Adipocyte (in vitro differentiated cells): ENCODE measurements around the gene PRSS12.
"Not testable (repeated sequence)": the region's sequence is repeated elsewhere in the genome, so short reads cannot be mapped to it uniquely, and the experiment has no call there.

Source experiments
- DNase-seq: peaks from one replicate; pipeline ENCODE4 v3.0.0-alpha.2; 2015; ENCODE audit warnings: low read depth
- H3K27me3 ChIP-seq: replicated peaks from 2 replicates; pipeline ENCODE4 v1.7.0; 2013; ENCODE audit warnings: mild to moderate bottlenecking, low read length, moderate library complexity; ENCODE audit not compliant: control insufficient read depth, insufficient read depth
- H3K36me3 ChIP-seq: 2 replicates; pipeline ENCODE4 v1.7.0; 2013; ENCODE audit warnings: low read length, mild to moderate bottlenecking, moderate library complexity; ENCODE audit not compliant: control insufficient read depth, insufficient read depth, severe bottlenecking
- H3K4me1 ChIP-seq: 2 replicates; pipeline ENCODE4 v1.7.0; 2013; ENCODE audit warnings: mild to moderate bottlenecking, low read length, moderate library complexity; ENCODE audit not compliant: control insufficient read depth, insufficient read depth
- H3K4me3 ChIP-seq: 2 replicates; pipeline ENCODE4 v1.7.0; 2013; ENCODE audit warnings: mild to moderate bottlenecking, low read length, moderate library complexity
- H3K9ac ChIP-seq: 2 replicates; pipeline ENCODE4 v1.7.0; 2013; ENCODE audit warnings: mild to moderate bottlenecking, low read length, moderate library complexity
- H3K9me3 ChIP-seq: 2 replicates; pipeline ENCODE4 v1.7.0; 2013; ENCODE audit warnings: mild to moderate bottlenecking, low read length, moderate library complexity; ENCODE audit not compliant: control insufficient read depth

PRSS12 gene

GRCh38 chr4:118273642-118274041 lies 79.2 kb downstream of the PRSS12 start:
- no peak overlapping the region for H3K9ac ChIP-seq
- no peak overlapping the region for H3K4me3 ChIP-seq
- no peaks in the 10 kb centered on the region for H3K9me3 ChIP-seq
- H3K4me1 ChIP-seq = peaks cover 4% of the 10 kb centered on the region
- no peaks in the 10 kb centered on the region for H3K36me3 ChIP-seq
- DNase-seq = no peak
- H3K27me3 ChIP-seq = peaks cover 9% of the 10 kb centered on the region

DNA sequence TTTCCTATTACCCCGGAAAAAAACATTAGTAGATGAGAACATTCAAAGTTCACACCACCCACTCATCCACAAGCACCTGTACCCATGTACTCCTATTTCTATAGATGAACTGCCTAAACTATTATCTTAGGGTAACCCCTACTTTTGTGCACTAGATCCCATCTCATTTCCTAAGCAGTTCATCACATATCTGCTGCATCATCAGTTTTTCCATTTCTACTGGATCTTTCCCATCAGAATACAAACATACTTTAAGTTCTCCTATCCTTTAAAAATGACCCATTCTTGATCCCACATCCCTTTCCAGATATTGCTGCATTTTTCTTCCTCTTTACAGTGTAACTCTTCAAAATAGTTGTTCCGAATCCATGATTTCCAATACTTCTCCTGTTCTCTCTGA lies 81.0 kb downstream of the PRSS12 start:
- no peak for DNase-seq
- Histone ChIP-seq H3K4me1 (no peaks in the 10 kb centered on the region), H3K4me3 (no peak overlapping the region), H3K27me3 (peaks cover 9% of the 10 kb centered on the region), H3K36me3 (no peaks in the 10 kb centered on the region), H3K9ac (no peak overlapping the region), H3K9me3 (no peaks in the 10 kb centered on the region)

GRCh38 chr4:118270492-118270891 lies 82.3 kb downstream of the PRSS12 start:
- H3K4me3 ChIP-seq = no peak overlapping the region
- H3K4me1 ChIP-seq = no peaks in the 10 kb centered on the region
- DNase-seq = peak; percentile 83
- H3K36me3 ChIP-seq = no peaks in the 10 kb centered on the region
- peaks cover 9% of the 10 kb centered on the region for H3K27me3 ChIP-seq
- H3K9ac ChIP-seq = no peak overlapping the region
- H3K9me3 ChIP-seq = no peaks in the 10 kb centered on the region

GRCh38 chr4:118268780-118269179 lies 84.0 kb downstream of the PRSS12 start:
- peaks cover 9% of the 10 kb centered on the region for H3K27me3 ChIP-seq
- H3K36me3 ChIP-seq = no peaks in the 10 kb centered on the region
- no peaks in the 10 kb centered on the region for H3K9me3 ChIP-seq
- H3K9ac ChIP-seq = no peak overlapping the region
- no peak for DNase-seq
- no peak overlapping the region for H3K4me3 ChIP-seq
- no peaks in the 10 kb centered on the region for H3K4me1 ChIP-seq

GRCh38 chr4:118266145-118266496 lies 86.7 kb downstream of the PRSS12 start:
- not testable (repeated sequence) for H3K9ac ChIP-seq, H3K4me3 ChIP-seq, H3K4me1 ChIP-seq, H3K27me3 ChIP-seq, DNase-seq, H3K9me3 ChIP-seq, H3K36me3 ChIP-seq

DNA sequence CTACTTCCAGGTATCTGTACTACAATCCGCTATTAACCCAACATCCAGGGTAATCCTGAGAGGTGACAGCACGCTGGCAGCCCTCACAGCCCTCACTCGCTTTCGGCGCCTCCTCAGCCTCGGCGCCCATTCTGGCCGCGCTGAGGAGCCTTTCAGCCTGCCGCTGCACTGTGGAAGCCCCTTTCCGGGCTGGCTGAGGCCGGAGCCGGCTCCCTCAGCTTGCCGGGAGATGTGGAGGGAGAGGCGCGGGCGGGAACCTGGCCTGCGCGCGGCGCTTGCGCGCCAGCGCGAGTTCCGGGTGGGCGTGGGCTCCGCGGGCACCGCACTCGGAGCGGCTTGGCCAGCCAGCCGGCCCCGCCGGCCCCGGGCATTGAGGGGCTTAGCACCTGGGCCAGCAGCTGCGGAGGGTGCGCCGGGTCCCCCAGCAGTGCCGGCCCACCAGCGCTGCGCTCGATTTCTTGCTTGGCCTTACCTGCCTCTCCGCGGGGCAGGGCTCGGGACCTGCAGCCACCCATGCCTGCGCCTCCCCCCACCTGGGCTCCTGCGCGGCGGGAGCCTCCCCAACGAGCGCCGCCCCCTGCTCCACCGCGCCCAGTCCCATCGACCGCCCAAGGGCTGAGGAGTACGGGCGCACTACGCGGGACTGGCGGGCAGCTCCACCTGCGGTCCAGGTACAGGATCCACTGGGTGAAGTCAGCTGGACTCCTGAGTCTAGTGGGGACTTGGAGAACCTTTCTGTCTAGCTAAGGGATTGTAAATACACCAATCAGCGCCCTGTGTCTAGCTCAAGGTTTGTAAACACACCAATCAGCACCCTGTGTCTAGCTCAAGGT lies 87.3 kb downstream of the PRSS12 start:
- Histone ChIP-seq H3K27me3 (no peaks in the 10 kb centered on the region), H3K36me3 (no peaks in the 10 kb centered on the region), H3K4me3 (peak overlapping the region; percentile 77), H3K9ac (peak overlapping the region; percentile 67), H3K4me1 (no peaks in the 10 kb centered on the region), H3K9me3 (no peaks in the 10 kb centered on the region)
- no peak for DNase-seq

- Histone ChIP-seq H3K9ac (no peak overlapping the region), H3K36me3 (no peaks in the 10 kb centered on the region), H3K27me3 (no peaks in the 10 kb centered on the region), H3K9me3 (no peaks in the 10 kb centered on the region), H3K4me3 (no peak overlapping the region), H3K4me1 (no peaks in the 10 kb centered on the region)
- no peak for DNase-seq
Observed at GRCh38 chr4:118264096-118264495, 88.7 kb downstream of the PRSS12 start.

DNA sequence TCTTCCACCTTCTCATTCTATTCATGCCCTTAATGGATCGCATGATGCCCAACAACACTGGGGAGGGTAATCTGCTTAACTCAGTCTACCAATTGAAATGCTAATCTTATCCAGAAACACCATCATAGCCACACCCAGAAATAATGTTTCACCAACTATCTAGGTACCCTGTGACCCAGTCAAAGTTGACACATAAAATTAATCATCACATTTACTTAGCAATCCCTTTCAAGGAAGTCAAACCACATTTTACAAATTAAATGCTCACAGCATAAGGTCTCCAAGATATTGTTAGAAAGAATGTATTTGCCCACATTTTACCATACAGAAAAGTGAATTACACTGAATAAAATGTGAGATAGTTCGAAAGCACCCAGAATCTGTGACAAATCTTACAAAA lies 92.5 kb downstream of the PRSS12 start:
- no peak overlapping the region for H3K4me3 ChIP-seq
- no peaks in the 10 kb centered on the region for H3K36me3 ChIP-seq
- no peak for DNase-seq
- no peaks in the 10 kb centered on the region for H3K4me1 ChIP-seq
- no peak overlapping the region for H3K9ac ChIP-seq
- no peaks in the 10 kb centered on the region for H3K9me3 ChIP-seq
- no peaks in the 10 kb centered on the region for H3K27me3 ChIP-seq

- Histone ChIP-seq H3K9ac (no peak overlapping the region), H3K27me3 (no peaks in the 10 kb centered on the region), H3K4me3 (no peak overlapping the region), H3K36me3 (no peaks in the 10 kb centered on the region), H3K9me3 (no peaks in the 10 kb centered on the region), H3K4me1 (no peaks in the 10 kb centered on the region)
- DNase-seq = no peak
Observed at GRCh38 chr4:118259111-118259510, 93.7 kb downstream of the PRSS12 start.

DNA sequence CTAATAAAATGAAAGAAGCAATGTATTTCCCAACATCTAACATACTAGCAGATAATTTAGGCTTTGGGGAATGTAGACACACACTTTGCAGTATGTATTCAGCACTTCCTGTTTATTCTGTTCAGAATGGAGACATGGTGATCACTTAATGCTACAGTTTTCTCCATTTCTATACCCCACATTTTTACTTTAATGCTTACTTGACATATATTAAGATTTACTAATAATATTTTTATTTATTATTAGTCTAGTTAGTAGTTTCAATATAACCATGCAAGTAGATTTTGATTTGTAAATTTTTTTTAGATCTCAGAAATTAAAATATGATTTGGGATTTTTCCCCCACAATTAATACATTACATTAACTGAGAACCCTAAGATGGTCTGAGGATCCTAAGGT lies 98.4 kb downstream of the PRSS12 start:
- H3K4me1 ChIP-seq = no peaks in the 10 kb centered on the region
- H3K4me3 ChIP-seq = no peak overlapping the region
- H3K27me3 ChIP-seq = no peaks in the 10 kb centered on the region
- H3K9ac ChIP-seq = no peak overlapping the region
- no peak for DNase-seq
- no peaks in the 10 kb centered on the region for H3K36me3 ChIP-seq
- H3K9me3 ChIP-seq = peaks cover 9% of the 10 kb centered on the region

GRCh38 chr4:118249890-118250289 lies 102.9 kb downstream of the PRSS12 start:
- no peaks in the 10 kb centered on the region for H3K4me1 ChIP-seq
- no peak overlapping the region for H3K9ac ChIP-seq
- H3K36me3 ChIP-seq = no peaks in the 10 kb centered on the region
- H3K27me3 ChIP-seq = no peaks in the 10 kb centered on the region
- no peak overlapping the region for H3K4me3 ChIP-seq
- DNase-seq = no peak
- peaks cover 9% of the 10 kb centered on the region for H3K9me3 ChIP-seq

- Histone ChIP-seq H3K9ac (no peak overlapping the region), H3K4me3 (no peak overlapping the region), H3K36me3 (no peaks in the 10 kb centered on the region), H3K9me3 (no peaks in the 10 kb centered on the region), H3K27me3 (no peaks in the 10 kb centered on the region), H3K4me1 (no peaks in the 10 kb centered on the region)
- no peak for DNase-seq
Observed at GRCh38 chr4:118237531-118237930, 115.3 kb downstream of the PRSS12 start.
